Measurements from ENCODE around the gene FOXP1.
A peak's percentile ranks its signal among the peaks of the same experiment; 100 is the strongest.

FOXP1 gene

GRCh38 chr3:71428841-71429596, 154.5 kb downstream of the FOXP1 start:
- no peak for DNase-seq (ENCODE audit: low read depth in 2 of 2)

- peak; percentile 57 to 62 for DNase-seq (ENCODE audit: low read depth in 2 of 2)
Measured at GRCh38 chr3:71425491-71426071, 157.9 kb downstream of the FOXP1 start.

GRCh38 chr3:71423151-71423906, 160.2 kb downstream of the FOXP1 start:
- no peak for DNase-seq (ENCODE audit: low read depth in 2 of 2)

DNA sequence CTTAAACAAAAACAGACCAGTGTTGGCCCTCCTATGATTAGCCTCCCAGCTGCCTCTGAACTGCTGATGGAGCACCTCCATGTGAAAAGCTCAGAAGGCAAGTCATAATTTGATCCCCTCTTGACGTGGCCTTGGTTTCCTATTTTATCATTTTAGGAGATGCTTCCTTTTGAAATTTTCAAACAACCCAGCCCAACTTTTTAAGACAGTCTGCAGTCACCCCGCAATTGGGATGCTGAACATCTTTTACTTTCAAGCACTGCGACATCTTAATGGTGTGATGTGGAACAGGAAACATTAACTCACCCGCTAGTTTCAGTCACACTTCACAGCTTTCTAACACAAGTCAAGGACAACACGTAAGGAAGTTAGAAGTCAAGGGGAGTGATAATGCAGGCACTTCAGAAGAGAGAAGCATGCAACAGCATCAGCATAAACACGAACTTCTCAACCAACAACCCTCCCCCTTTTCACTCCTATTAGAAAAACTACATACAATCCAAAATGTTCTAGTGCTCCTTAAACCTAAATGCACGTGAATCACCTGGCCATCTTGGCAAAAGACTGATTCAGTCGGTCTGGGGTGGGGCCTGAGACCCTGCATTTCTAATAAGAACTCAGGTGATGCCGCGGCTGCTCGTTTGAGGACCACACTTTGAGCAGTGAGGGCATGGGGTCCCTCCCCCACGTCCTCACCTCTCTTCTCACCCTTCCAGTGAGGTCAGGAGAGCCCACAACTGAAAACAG, 161.5 kb downstream of the FOXP1 start:
- no peak for DNase-seq (ENCODE audit: low read depth in 2 of 2)

- no peak for DNase-seq (ENCODE audit: low read depth in 2 of 2)
Measured at GRCh38 chr3:71421475-71421819, 162.1 kb downstream of the FOXP1 start.

GRCh38 chr3:71419369-71419768, 164.2 kb downstream of the FOXP1 start:
- no peak for DNase-seq (ENCODE audit: low read depth in 2 of 2)

GRCh38 chr3:71417791-71418190, 165.7 kb downstream of the FOXP1 start:
- no peak for DNase-seq (ENCODE audit: low read depth in 2 of 2)

DNA sequence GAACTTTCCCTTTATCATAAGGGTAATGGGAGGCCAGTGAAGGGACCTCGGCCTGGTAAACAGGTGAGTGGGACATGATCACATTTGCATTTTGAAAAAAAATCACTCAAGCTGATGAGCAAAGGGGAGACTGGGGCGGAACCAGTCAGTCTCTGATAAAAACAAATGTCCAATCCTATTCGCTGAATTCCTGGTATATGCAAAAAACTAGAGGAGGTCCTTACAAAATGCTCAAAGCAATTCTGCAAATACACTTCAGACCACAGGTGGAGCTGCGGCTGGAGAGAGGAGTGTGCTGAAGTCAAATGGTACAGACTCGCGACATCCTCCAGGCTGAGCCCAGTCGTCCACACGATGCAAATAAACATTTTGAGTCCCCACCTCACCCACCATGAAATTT, 166.7 kb downstream of the FOXP1 start:
- no peak for DNase-seq (ENCODE audit: low read depth in 2 of 2)

DNA sequence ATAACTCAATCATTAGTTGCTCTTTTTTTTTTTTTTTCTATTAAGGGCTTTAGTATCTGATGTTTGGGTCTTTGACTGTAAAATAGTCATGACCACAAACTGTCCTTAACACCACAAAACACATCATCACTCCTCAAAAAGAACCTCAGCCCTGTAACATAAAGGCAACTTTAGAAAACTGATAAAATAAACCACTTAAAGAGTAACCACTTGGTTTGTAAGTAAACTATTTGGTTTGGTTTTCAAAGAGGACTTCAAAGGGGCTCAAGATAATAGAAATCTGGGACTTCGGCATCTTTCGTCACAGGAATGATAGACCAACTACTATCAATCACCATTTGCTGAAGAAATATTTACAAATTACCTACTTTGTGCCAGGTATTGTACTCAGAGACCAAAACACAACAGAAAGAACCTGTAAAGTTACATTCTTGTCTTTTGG, 167.8 kb downstream of the FOXP1 start:
- no peak for DNase-seq (ENCODE audit: low read depth in 2 of 2)

DNA sequence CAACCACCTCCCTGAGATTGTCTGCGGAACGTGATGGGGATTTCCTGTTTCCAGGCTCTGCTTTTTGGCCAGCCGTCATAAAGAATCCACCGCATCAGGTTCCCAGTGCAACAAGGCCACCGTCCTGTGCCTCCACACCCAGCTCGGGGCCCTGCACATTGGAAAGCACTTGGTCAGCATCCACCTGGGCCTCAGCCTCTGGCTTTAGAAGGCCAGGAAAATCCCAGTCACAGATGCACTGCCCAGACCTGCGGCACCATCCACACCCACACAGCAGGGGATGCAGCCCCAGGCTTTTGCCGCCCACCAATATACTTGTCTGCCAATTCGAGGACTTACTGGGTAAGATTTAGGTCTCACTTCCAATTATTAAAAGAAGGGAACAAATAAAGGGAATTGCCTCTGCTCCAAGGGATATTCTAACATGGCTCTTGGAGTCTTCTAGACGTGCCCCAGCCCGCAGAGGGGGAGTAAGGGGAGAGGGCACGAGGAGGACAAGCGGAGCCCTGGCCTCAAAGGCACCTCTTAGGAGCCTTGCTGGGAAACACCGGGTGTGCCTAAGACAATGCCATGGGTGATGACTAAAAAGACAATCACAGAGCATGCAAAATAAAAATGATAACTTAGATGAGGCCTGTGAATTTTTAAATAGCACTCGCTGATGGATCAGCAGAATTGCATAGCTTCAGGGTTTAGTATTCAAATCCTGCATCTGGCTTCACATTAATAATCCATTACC, 169.2 kb downstream of the FOXP1 start:
- no peak for DNase-seq (ENCODE audit: low read depth in 2 of 2)

DNA sequence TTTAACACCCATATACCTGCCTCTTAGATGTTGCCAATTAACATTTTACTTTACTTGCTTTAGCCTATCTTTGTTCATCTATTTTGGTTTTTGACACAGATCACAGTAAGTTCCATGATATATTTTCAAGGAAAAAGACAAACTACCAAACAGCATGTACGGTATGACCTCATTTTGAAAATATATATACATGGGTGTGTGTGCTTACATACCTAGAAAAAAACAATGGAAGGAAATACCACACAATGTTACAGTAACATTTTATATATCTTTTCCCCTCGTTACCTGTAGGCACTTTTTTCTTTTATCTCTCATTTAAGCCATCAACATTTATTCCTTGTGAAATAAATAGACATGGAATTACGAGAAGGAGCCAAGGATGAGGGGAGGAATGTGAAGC, 170.0 kb downstream of the FOXP1 start:
- DNase-seq (ENCODE audit: low read depth in 2 of 2) = no peak

GRCh38 chr3:71409352-71409751, 174.2 kb downstream of the FOXP1 start:
- DNase-seq (ENCODE audit: low read depth in 2 of 2) = no peak

DNA sequence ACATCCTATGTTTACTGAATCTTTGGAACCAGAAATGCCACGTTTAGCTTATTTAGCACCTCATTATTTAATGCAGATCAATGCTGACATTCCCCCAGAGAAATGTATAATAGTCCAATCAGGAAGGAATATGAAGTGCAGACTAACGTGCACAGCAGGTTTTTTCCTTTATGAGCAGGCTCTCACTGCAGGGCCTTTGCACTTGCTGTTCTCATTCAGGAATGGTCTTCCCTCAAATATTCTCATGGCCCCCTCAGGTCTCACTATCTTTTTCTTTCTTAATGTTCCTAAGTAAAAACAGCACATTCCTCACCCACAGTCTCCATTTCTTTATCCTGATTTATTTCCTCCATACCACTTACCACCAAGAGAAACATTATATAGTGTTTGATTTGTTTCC, 174.6 kb downstream of the FOXP1 start:
- DNase-seq (ENCODE audit: low read depth in 2 of 2) = no peak

- DNase-seq (ENCODE audit: low read depth in 2 of 2) = no peak
Measured at GRCh38 chr3:71407823-71408222, 175.7 kb downstream of the FOXP1 start.

DNA sequence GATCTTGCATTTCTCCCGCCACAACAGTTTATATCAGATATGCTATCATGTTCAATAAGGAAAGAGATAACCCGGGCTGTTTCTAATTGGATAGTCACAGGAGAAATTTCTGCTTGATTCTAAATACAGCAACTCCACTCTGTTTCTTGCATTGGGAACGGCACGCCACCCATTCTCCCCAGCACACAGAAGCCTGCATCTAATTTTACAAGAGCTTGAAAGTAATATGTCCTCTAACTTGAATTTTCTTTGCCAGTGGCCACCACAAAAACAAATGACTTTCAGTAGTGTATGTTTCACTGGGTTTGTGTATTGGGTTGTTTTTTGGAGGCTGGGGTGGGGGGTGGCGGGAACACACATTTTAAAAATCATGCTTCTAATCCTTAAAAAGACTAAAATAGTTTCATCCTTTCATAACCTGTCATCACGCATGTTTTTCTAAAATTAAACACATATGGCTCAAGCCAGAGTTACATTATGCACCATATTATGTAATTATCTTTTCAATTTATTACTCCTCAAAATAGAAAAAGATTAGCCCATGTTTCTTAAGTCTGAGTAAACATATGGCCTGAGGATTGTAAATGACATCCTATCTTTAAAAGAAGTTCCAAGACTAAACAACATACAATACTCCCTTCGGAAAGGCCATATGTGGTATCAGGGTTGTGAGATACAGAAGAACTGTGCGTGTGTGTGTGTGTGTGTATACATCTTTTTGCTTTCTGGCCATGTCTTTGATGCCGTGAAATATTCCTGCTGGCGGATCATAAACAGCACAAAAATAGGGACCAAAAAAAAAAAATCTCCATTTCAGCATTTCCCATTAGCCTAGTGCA, 176.3 kb downstream of the FOXP1 start:
- no peak for DNase-seq (ENCODE audit: low read depth in 2 of 2)

DNA sequence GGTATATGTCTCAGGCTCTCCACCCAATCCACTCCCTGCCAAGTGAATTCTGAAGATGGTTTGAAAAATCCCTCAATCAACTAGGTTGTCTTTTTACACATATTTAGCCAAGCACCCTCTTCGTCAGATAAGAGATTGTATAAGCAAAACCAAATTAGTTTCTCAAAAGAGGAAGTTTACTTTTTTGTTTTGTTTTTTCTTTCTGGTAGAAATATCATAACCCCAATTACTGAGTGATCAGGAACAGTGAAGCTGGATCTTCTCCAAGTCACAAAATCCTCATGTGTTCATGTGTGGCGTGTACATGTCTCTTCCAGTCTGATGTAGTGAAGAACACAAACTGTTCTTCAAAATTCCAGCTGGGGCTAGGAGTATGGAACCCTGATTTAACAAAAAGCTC, 180.6 kb downstream of the FOXP1 start:
- no peak for DNase-seq (ENCODE audit: low read depth in 2 of 2)

GRCh38 chr3:71402280-71402679, 181.2 kb downstream of the FOXP1 start:
- no peak for DNase-seq (ENCODE audit: low read depth in 2 of 2)

- no peak for DNase-seq (ENCODE audit: low read depth in 2 of 2)
Measured at GRCh38 chr3:71401695-71402231, 181.8 kb downstream of the FOXP1 start.

GRCh38 chr3:71400986-71401451, 182.5 kb downstream of the FOXP1 start:
- DNase-seq (ENCODE audit: low read depth in 2 of 2) = no peak

DNA sequence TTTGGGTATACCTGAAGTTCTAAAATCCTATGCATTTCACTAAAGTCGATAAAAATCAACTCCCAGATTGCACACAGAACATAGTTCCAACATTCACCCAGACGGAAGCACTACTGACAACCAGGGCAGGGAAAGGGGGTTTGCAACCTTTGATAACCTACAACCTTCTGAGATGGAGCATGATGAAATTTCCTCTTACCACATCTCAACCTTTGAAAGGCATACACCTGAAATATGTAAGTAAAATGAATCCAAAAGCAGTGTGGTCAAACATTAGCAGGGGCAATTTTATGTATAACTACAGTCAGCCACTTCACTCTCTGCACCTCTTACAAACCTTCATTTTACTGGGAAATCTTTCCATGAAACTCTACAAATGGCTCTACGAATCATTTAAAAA, 184.1 kb downstream of the FOXP1 start:
- DNase-seq (ENCODE audit: low read depth in 2 of 2) = no peak

Data from fibroblast of skin of left biceps (primary cell).